ENCODE data around the gene UNC79.

The UNC79 gene

GRCh38 chr14:93725993-93726392 lies 295.3 kb downstream of the UNC79 start:
- peaks cover 0 to 2% of the 10 kb centered on the region in 2 donors for H3K4me1 ChIP-seq (ENCODE audit: control insufficient read depth in 2 of 2, insufficient read depth in 1 of 2, low read depth in 1 of 2, low read length in 2 of 2)
- no CpG with 5 or more reads among the region's 9 CpGs for WGBS, 2 donors (ENCODE audit: extremely low coverage in 2 of 2, insufficient read length in 2 of 2, insufficient replicate concordance in 1 of 2)

DNA sequence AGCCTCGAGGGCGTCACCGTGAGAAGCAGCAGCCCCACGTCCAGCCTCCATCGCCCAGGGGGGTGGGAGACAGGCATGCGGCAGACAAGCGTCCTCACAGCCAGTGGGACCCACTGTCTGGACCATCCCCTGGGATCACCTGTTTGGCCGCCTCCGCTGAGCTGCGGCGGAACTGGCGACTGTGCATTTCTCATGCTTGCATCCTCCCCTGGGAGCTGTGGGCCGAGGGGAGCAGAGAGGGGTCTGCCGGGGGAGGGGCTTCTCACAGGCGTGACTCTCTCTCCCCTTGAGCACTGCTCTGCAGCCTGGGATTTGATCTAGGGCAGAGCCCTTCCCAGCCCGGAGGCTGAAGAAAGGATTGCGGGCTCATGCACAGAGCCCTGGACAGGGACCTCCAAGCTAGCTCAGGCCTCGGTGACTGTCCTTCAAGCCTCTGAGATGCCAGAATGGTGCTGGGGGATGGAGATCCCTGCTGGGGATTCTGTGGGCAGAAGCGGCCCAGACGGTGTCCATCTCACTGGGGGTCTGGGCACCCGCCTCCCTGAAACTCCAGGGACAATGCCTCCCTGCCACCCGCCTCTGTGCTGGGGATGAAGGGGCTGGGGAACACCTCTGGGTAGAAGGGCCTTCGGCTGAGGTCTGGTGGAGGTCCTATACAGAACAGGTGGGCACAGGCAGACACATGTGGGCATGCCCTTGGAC lies 296.5 kb downstream of the UNC79 start:
- Histone ChIP-seq H2BK5ac (ENCODE audit: low read length) (no peak overlapping the region), H4K8ac (ENCODE audit: low read depth, low read length) (no peak overlapping the region), H3K4ac (ENCODE audit: low read length) (no peak overlapping the region), H4K91ac (ENCODE audit: low read depth, low read length, poor library complexity) (no peak overlapping the region), H2BK120ac (ENCODE audit: low read depth, low read length) (no peak overlapping the region), H3K4me2 (ENCODE audit: insufficient read depth, low read length, poor library complexity, severe bottlenecking) (no peak overlapping the region), H2AK5ac (ENCODE audit: low read depth, low read length) (no peak overlapping the region), H3K23ac (ENCODE audit: low read depth, low read length, poor library complexity) (no peak overlapping the region), H3K79me1 (ENCODE audit: low read depth, low read length) (no peaks in the 10 kb centered on the region), H2BK12ac (ENCODE audit: low read length) (no peak overlapping the region), H3K9me3 (replicated peaks in 1 of 2; ENCODE audit: control insufficient read depth in 2 of 2, insufficient read depth in 1 of 2, low read depth in 1 of 2, low read length in 2 of 2) (no peaks in the 10 kb centered on the region), H3K14ac (ENCODE audit: low read length) (no peak overlapping the region), H3K9ac (ENCODE audit: low read depth, low read length, poor library complexity) (peak overlapping the region; percentile 39), H3K27me3 (ENCODE audit: control insufficient read depth in 3 of 3, insufficient read depth in 3 of 3, low read depth in 1 of 3, low read length in 3 of 3) (no peaks in the 10 kb centered on the region), H3K27ac (replicated peaks; ENCODE audit: low read length) (no peak overlapping the region), H3K36me3 (replicated peaks in 1 of 2; ENCODE audit: control insufficient read depth in 2 of 2, insufficient read depth in 2 of 2, low read length in 2 of 2) (peaks cover 0 to 3% of the 10 kb centered on the region in 2 donors), H3K4me1 (ENCODE audit: control insufficient read depth in 2 of 2, insufficient read depth in 1 of 2, low read depth in 1 of 2, low read length in 2 of 2) (peaks cover 0 to 2% of the 10 kb centered on the region in 2 donors), H3K18ac (ENCODE audit: low read length) (peak overlapping the region; percentile 73), H2BK15ac (ENCODE audit: low read length) (peak overlapping the region; percentile 34), H2AFZ (ENCODE audit: low read length) (no peak overlapping the region), H3K4me3 (ENCODE audit: low read length in 2 of 2) (no peak overlapping the region)
- WGBS, 2 donors (ENCODE audit: extremely low coverage in 2 of 2, insufficient read length in 2 of 2, insufficient replicate concordance in 1 of 2), result no CpG with 5 or more reads among the region's 23 CpGs
- DNase-seq (ENCODE audit: low spot score), result no peak

More at GRCh38 chr14:93725993-93726392, 295.3 kb downstream of the UNC79 start:
- H3K23ac ChIP-seq (ENCODE audit: low read depth, low read length, poor library complexity), result no peak overlapping the region
- DNase-seq (ENCODE audit: low spot score), result no peak
- H3K18ac ChIP-seq (ENCODE audit: low read length), result no peak overlapping the region
- H2BK5ac ChIP-seq (ENCODE audit: low read length), result peak overlapping the region; percentile 2
- no peak overlapping the region for H3K4me2 ChIP-seq (ENCODE audit: insufficient read depth, low read length, poor library complexity, severe bottlenecking)
- no peak overlapping the region for H2BK15ac ChIP-seq (ENCODE audit: low read length)
- H3K9me3 ChIP-seq (replicated peaks in 1 of 2; ENCODE audit: control insufficient read depth in 2 of 2, insufficient read depth in 1 of 2, low read depth in 1 of 2, low read length in 2 of 2), result no peaks in the 10 kb centered on the region
- H3K36me3 ChIP-seq (replicated peaks in 1 of 2; ENCODE audit: control insufficient read depth in 2 of 2, insufficient read depth in 2 of 2, low read length in 2 of 2), result peaks cover 0 to 3% of the 10 kb centered on the region in 2 donors
- H2AK5ac ChIP-seq (ENCODE audit: low read depth, low read length), result peak overlapping the region; percentile 31
- H3K27ac ChIP-seq (replicated peaks; ENCODE audit: low read length), result no peak overlapping the region
- H4K91ac ChIP-seq (ENCODE audit: low read depth, low read length, poor library complexity), result no peak overlapping the region
- no peak overlapping the region for H4K8ac ChIP-seq (ENCODE audit: low read depth, low read length)
- H3K4me3 ChIP-seq (ENCODE audit: low read length in 2 of 2), result no peak overlapping the region
- H3K27me3 ChIP-seq (ENCODE audit: control insufficient read depth in 3 of 3, insufficient read depth in 3 of 3, low read depth in 1 of 3, low read length in 3 of 3), result no peaks in the 10 kb centered on the region
- H2BK120ac ChIP-seq (ENCODE audit: low read depth, low read length), result no peak overlapping the region
- H3K79me1 ChIP-seq (ENCODE audit: low read depth, low read length), result no peaks in the 10 kb centered on the region
- H3K9ac ChIP-seq (ENCODE audit: low read depth, low read length, poor library complexity), result no peak overlapping the region
- H2AFZ ChIP-seq (ENCODE audit: low read length), result no peak overlapping the region
- no peak overlapping the region for H3K14ac ChIP-seq (ENCODE audit: low read length)
- H3K4ac ChIP-seq (ENCODE audit: low read length), result no peak overlapping the region
- no peak overlapping the region for H2BK12ac ChIP-seq (ENCODE audit: low read length)

DNA sequence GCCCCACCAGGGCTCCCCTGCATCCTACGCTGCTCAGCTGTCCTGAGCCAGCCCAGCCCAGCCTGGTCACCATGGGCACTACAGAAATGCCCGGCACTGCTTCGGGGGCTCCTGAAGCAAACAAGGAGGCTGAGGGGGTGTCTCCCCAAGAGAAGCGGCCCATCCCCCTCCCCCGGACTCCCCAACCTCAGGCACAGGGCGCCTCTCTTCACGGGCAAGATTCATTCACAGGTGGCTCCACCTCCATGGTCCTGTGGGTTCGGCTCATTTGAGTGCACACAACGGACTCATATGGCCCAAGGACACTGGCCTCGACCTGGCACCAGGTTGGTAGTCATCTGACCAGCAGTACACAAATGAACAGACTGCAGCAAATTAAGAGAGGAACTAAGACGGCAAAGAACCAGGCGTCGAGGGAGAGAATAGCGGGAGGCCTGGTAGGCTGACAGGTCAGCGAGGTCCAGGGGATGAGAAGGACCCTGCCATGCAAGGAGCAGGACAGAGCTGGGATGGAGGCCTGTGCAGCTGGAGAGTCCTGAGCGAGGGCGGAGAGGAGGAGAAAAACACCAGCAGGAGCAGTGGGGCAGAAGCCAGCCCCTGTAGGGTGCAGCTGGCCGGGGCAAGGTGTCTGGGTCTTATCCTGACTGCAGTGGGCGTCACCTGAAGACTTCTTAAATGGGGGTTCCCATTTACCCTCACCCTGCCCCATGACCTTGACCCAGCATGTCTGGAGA lies 297.3 kb downstream of the UNC79 start:
- Histone ChIP-seq H3K4ac (ENCODE audit: low read length) (no peak overlapping the region), H2BK120ac (ENCODE audit: low read depth, low read length) (no peak overlapping the region), H3K4me3 (ENCODE audit: low read length in 2 of 2) (no peak overlapping the region), H3K9me3 (replicated peaks in 1 of 2; ENCODE audit: control insufficient read depth in 2 of 2, insufficient read depth in 1 of 2, low read depth in 1 of 2, low read length in 2 of 2) (no peaks in the 10 kb centered on the region), H3K4me2 (ENCODE audit: insufficient read depth, low read length, poor library complexity, severe bottlenecking) (no peak overlapping the region), H2BK15ac (ENCODE audit: low read length) (no peak overlapping the region), H3K27ac (replicated peaks; ENCODE audit: low read length) (no peak overlapping the region), H3K9ac (ENCODE audit: low read depth, low read length, poor library complexity) (no peak overlapping the region), H3K23ac (ENCODE audit: low read depth, low read length, poor library complexity) (no peak overlapping the region), H3K36me3 (replicated peaks in 1 of 2; ENCODE audit: control insufficient read depth in 2 of 2, insufficient read depth in 2 of 2, low read length in 2 of 2) (no peaks in the 10 kb centered on the region), H3K4me1 (ENCODE audit: control insufficient read depth in 2 of 2, insufficient read depth in 1 of 2, low read depth in 1 of 2, low read length in 2 of 2) (peaks cover 0 to 2% of the 10 kb centered on the region in 2 donors), H4K8ac (ENCODE audit: low read depth, low read length) (no peak overlapping the region), H2AFZ (ENCODE audit: low read length) (no peak overlapping the region), H3K14ac (ENCODE audit: low read length) (no peak overlapping the region), H2BK5ac (ENCODE audit: low read length) (no peak overlapping the region), H2BK12ac (ENCODE audit: low read length) (no peak overlapping the region), H3K27me3 (ENCODE audit: control insufficient read depth in 3 of 3, insufficient read depth in 3 of 3, low read depth in 1 of 3, low read length in 3 of 3) (no peaks in the 10 kb centered on the region), H3K79me1 (ENCODE audit: low read depth, low read length) (no peaks in the 10 kb centered on the region), H2AK5ac (ENCODE audit: low read depth, low read length) (no peak overlapping the region), H3K18ac (ENCODE audit: low read length) (no peak overlapping the region), H4K91ac (ENCODE audit: low read depth, low read length, poor library complexity) (no peak overlapping the region)
- no CpG with 5 or more reads among the region's 19 CpGs for WGBS, 2 donors (ENCODE audit: extremely low coverage in 2 of 2, insufficient read length in 2 of 2, insufficient replicate concordance in 1 of 2)
- DNase-seq (ENCODE audit: low spot score), result no peak

DNA sequence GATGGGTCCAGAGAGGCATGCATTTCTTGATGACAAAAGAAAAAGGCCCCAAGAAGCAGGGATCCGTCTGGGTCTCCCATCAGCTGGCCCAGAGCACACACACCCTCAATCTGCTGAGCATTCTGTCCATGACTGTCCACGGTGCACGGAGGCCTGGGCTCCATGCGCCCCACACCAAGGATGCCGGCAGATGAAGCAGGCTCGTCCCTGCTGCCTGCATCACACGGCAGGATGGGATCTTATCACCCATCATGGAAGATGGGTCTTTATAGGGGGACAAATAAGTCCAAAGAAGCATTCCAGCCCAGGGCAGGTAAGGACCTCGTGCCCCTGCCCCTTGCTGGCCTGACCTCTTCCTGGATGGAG lies 297.9 kb downstream of the UNC79 start:
- H3K4ac ChIP-seq (ENCODE audit: low read length), result peak overlapping the region; percentile 46
- no peak overlapping the region for H3K27ac ChIP-seq (replicated peaks; ENCODE audit: low read length)
- no peak overlapping the region for H2BK15ac ChIP-seq (ENCODE audit: low read length)
- H2BK12ac ChIP-seq (ENCODE audit: low read length), result no peak overlapping the region
- no peak overlapping the region for H4K8ac ChIP-seq (ENCODE audit: low read depth, low read length)
- peak overlapping the region in 1 of 2 donors; percentile 7 for H3K4me3 ChIP-seq (ENCODE audit: low read length in 2 of 2)
- H3K14ac ChIP-seq (ENCODE audit: low read length), result peak overlapping the region; percentile 50
- no peak overlapping the region for H3K9ac ChIP-seq (ENCODE audit: low read depth, low read length, poor library complexity)
- no peak overlapping the region for H2BK120ac ChIP-seq (ENCODE audit: low read depth, low read length)
- H3K23ac ChIP-seq (ENCODE audit: low read depth, low read length, poor library complexity), result no peak overlapping the region
- no peak overlapping the region for H2AFZ ChIP-seq (ENCODE audit: low read length)
- no peak for DNase-seq (ENCODE audit: low spot score)
- no peak overlapping the region for H3K4me2 ChIP-seq (ENCODE audit: insufficient read depth, low read length, poor library complexity, severe bottlenecking)
- H3K36me3 ChIP-seq (replicated peaks in 1 of 2; ENCODE audit: control insufficient read depth in 2 of 2, insufficient read depth in 2 of 2, low read length in 2 of 2), result no peaks in the 10 kb centered on the region
- no CpG with 5 or more reads among the region's 8 CpGs for WGBS, 2 donors (ENCODE audit: extremely low coverage in 2 of 2, insufficient read length in 2 of 2, insufficient replicate concordance in 1 of 2)
- H3K18ac ChIP-seq (ENCODE audit: low read length), result no peak overlapping the region
- peak overlapping the region; percentile 75 for H4K91ac ChIP-seq (ENCODE audit: low read depth, low read length, poor library complexity)
- H3K79me1 ChIP-seq (ENCODE audit: low read depth, low read length), result no peaks in the 10 kb centered on the region
- H2BK5ac ChIP-seq (ENCODE audit: low read length), result no peak overlapping the region
- H3K4me1 ChIP-seq (ENCODE audit: control insufficient read depth in 2 of 2, insufficient read depth in 1 of 2, low read depth in 1 of 2, low read length in 2 of 2), result peaks cover 0 to 2% of the 10 kb centered on the region in 2 donors
- no peaks in the 10 kb centered on the region for H3K27me3 ChIP-seq (ENCODE audit: control insufficient read depth in 3 of 3, insufficient read depth in 3 of 3, low read depth in 1 of 3, low read length in 3 of 3)
- H3K9me3 ChIP-seq (replicated peaks in 1 of 2; ENCODE audit: control insufficient read depth in 2 of 2, insufficient read depth in 1 of 2, low read depth in 1 of 2, low read length in 2 of 2), result no peaks in the 10 kb centered on the region
- peak overlapping the region; percentile 25 for H2AK5ac ChIP-seq (ENCODE audit: low read depth, low read length)

Measured in neuronal stem cell (in vitro differentiated cells).